Tibial nerve (tissue), 4 donors: ENCODE data around the gene MRPS27. TPM values are rescaled to one million over a fixed set of nuclear protein-coding genes. Genes with fewer than 3 reads are reported as not detected.

ENCODE experiments used
- DNase-seq, 2 donors: peaks; one replicate each; pipeline ENCODE4 v3.0.0-alpha.2; 2019; ENCODE audit warnings: low spot score in 2 of 2
- H3K27ac ChIP-seq, 4 donors: fragments of 200-600 bp; sonication (generic) in 3 of 4; one replicate each; pipeline ENCODE4 v1.5.1; 2017 to 2019; ENCODE audit warnings: mild to moderate bottlenecking in 1 of 4
- H3K27me3 ChIP-seq, 2 donors: fragments of 200-600 bp; sonication (generic) in 1 of 2; one replicate each; pipeline versions ENCODE4 v1.5.1 to v1.6.0; 2017 to 2019
- H3K36me3 ChIP-seq, 3 donors: fragments of 200-600 bp; sonication (generic); one replicate each; pipeline ENCODE4 v1.5.1; 2018 to 2019
- H3K4me1 ChIP-seq, 4 donors: fragments of 200-600 bp; sonication (generic) in 3 of 4; one replicate each; pipeline ENCODE4 v1.5.1; 2017 to 2019
- H3K4me3 ChIP-seq, 4 donors: fragments of 200-600 bp; sonication (generic) in 3 of 4; one replicate each; pipeline ENCODE4 v1.5.1; 2017 to 2019; ENCODE audit warnings: mild to moderate bottlenecking in 1 of 4, moderate library complexity in 1 of 4
- H3K9me3 ChIP-seq, 4 donors: fragments of 200-600 bp; sonication (generic) in 3 of 4; one replicate each; pipeline ENCODE4 v1.5.1; 2017 to 2019
- EP300 ChIP-seq, 2 donors: sonication (generic); formaldehyde crosslinking; IDR thresholded peaks; one replicate each; pipeline ENCODE4 v1.6.1; 2017; ENCODE audit warnings: antibody characterized with exemption in 2 of 2, mild to moderate bottlenecking in 1 of 2
- POLR2A ChIP-seq, 2 donors: fragments of 450-650 bp; IDR thresholded peaks; one replicate each; pipeline ENCODE4 v1.6.1; 2017; ENCODE audit warnings: antibody characterized with exemption in 2 of 2, mild to moderate bottlenecking in 2 of 2, moderate library complexity in 2 of 2
- WGBS, 2 donors: methylation state at CpG; one replicate each; pipeline ENCODE4 v1.1.5; 2018; 5-methylcytosine and 5-hydroxymethylcytosine counted together
- total RNA-seq, 4 donors: library from RNA; depleted of rRNA; stranded (reverse); fragments of >200 nt; gene quantifications; one replicate each; pipeline ENCODE4 v1.1.0, GENCODE V29; 2016
- TF ChIP-seq, protein P1 (sequence below), 5 experiments: fragments of 200-600 bp in 3 of 5; fragments of 450-650 bp in 2 of 5; sonication (generic) in 3 of 5; IDR thresholded peaks; one replicate each; pipeline ENCODE4 v1.5.1; 2016 to 2019; ENCODE audit warnings: antibody characterized with exemption in 5 of 5, mild to moderate bottlenecking in 3 of 5, moderate library complexity in 2 of 5

MRPS27 gene
- total RNA-seq, 4 donors from 2014 or later: 44.4 to 59.0 (median 47.4) TPM

- H3K4me3 ChIP-seq: no peak overlapping the region
- H3K9me3 ChIP-seq: no peaks in the 10 kb centered on the region
- peaks cover 0 to 14% (median 3%) of the 10 kb centered on the region in 4 donors for H3K4me1 ChIP-seq
- 63 to 65% methylated on average over 2 of the region's 2 CpGs for WGBS, 2 donors
- TF ChIP-seq POLR2A (IDR thresholded peaks at IDR 0.05): no peak
- no peak for TF ChIP-seq EP300 (IDR thresholded peaks at IDR 0.05)
- TF ChIP-seq, protein P1, sequence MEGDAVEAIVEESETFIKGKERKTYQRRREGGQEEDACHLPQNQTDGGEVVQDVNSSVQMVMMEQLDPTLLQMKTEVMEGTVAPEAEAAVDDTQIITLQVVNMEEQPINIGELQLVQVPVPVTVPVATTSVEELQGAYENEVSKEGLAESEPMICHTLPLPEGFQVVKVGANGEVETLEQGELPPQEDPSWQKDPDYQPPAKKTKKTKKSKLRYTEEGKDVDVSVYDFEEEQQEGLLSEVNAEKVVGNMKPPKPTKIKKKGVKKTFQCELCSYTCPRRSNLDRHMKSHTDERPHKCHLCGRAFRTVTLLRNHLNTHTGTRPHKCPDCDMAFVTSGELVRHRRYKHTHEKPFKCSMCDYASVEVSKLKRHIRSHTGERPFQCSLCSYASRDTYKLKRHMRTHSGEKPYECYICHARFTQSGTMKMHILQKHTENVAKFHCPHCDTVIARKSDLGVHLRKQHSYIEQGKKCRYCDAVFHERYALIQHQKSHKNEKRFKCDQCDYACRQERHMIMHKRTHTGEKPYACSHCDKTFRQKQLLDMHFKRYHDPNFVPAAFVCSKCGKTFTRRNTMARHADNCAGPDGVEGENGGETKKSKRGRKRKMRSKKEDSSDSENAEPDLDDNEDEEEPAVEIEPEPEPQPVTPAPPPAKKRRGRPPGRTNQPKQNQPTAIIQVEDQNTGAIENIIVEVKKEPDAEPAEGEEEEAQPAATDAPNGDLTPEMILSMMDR (IDR thresholded peaks at IDR 0.05): no peak
- H3K27me3 ChIP-seq: no peaks in the 10 kb centered on the region
- H3K27ac ChIP-seq: no peak overlapping the region
- H3K36me3 ChIP-seq: no peaks in the 10 kb centered on the region
- DNase-seq: no peak
These were observed 64.4 kb downstream of the MRPS27 start for GRCh38 chr5:72255670-72256069.

- 93 to 98% methylated on average over 3 of the region's 3 CpGs for WGBS, 2 donors
- Histone ChIP-seq H3K4me1 (peaks cover 0 to 14% (median 3%) of the 10 kb centered on the region in 4 donors), H3K9me3 (no peaks in the 10 kb centered on the region), H3K4me3 (no peak overlapping the region), H3K27me3 (no peaks in the 10 kb centered on the region), H3K27ac (no peak overlapping the region), H3K36me3 (no peaks in the 10 kb centered on the region)
- TF ChIP-seq, protein P1 (IDR thresholded peaks at IDR 0.05): no peak
- no peak for TF ChIP-seq POLR2A (IDR thresholded peaks at IDR 0.05)
- no peak for TF ChIP-seq EP300 (IDR thresholded peaks at IDR 0.05)
- no peak for DNase-seq
These were observed 64.8 kb downstream of the MRPS27 start for GRCh38 chr5:72255237-72255636.

DNA sequence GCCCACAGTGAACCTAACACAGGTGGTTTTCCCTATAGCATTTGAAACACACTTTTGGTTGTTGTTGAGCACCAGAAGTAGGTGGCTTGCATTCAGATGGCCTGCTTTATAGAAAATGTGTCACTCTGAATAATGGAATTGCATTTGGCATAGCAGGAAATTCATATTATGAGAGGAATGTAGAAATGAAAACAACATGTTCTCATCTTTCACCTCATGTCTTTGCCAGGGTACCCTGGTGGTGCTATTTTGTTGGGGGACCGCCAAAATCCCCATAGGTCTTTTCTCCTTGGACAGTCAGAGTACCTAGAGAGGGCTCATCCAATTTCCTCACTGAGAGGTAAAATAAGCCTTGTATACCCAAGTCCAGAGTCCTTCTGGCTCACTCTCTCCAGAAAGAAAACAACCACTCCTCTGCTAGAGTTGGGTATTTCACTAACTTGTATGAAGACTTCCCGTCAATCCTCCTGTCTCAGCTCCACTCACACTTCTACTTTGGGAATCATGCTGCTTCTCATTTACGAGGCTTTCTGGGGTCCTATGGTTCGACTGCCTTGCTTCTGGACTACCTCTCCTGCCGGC lies 67.4 kb downstream of the MRPS27 start:
- WGBS, 2 donors: 92 to 93% methylated on average over 5 of the region's 5 CpGs
- Histone ChIP-seq H3K4me1 (peaks cover 0 to 30% (median 12%) of the 10 kb centered on the region in 4 donors), H3K36me3 (no peaks in the 10 kb centered on the region), H3K27ac (no peak overlapping the region), H3K4me3 (no peak overlapping the region), H3K9me3 (no peaks in the 10 kb centered on the region), H3K27me3 (no peaks in the 10 kb centered on the region)
- no peak for DNase-seq
- TF ChIP-seq EP300 (IDR thresholded peaks at IDR 0.05): no peak
- no peak for TF ChIP-seq POLR2A (IDR thresholded peaks at IDR 0.05)
- TF ChIP-seq, protein P1 (IDR thresholded peaks at IDR 0.05): no peak

GRCh38 chr5:72252008-72252407 lies 68.0 kb downstream of the MRPS27 start:
- TF ChIP-seq, protein P1 (IDR thresholded peaks at IDR 0.05): no peak
- H3K36me3 ChIP-seq: no peaks in the 10 kb centered on the region
- H3K4me3 ChIP-seq: no peak overlapping the region
- no peaks in the 10 kb centered on the region for H3K9me3 ChIP-seq
- no peaks in the 10 kb centered on the region for H3K27me3 ChIP-seq
- no peak overlapping the region for H3K27ac ChIP-seq
- H3K4me1 ChIP-seq: peaks cover 0 to 37% (median 14%) of the 10 kb centered on the region in 4 donors
- no peak for DNase-seq

DNA sequence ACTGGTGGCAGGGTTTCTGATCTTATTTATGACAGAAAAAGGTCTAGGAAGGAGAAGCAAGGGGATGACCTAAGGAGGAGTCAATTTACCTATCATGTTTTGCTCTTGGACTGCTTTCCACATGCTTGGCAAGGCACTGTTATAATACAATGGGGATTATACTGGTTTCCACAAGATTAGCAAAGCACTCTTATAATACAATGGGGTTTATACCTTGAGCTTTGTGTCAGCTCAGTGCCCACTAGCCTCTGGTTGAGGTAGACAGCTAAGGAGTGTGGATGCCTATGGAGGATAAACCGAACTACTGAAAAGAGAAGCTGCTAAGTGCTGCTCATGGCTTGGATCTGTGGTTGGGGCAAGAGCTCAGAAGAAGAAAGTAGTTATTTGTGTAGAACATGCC lies 68.7 kb downstream of the MRPS27 start:
- no peak for DNase-seq
- Histone ChIP-seq H3K4me1 (peaks cover 0 to 43% (median 18%) of the 10 kb centered on the region in 4 donors), H3K27me3 (no peaks in the 10 kb centered on the region), H3K9me3 (no peaks in the 10 kb centered on the region), H3K4me3 (no peak overlapping the region), H3K36me3 (no peaks in the 10 kb centered on the region), H3K27ac (no peak overlapping the region)
- 91 to 100% methylated on average over 1 of the region's 1 CpG for WGBS, 2 donors
- no peak for TF ChIP-seq POLR2A (IDR thresholded peaks at IDR 0.05)
- TF ChIP-seq, protein P1 (IDR thresholded peaks at IDR 0.05): no peak
- TF ChIP-seq EP300 (IDR thresholded peaks at IDR 0.05): no peak
